B cell (primary cell): ENCODE measurements around the gene GTF2IRD1. TPM values are rescaled to one million over a fixed set of nuclear protein-coding genes. Genes with fewer than 3 reads are reported as not detected.

Experiments
- ATAC-seq: fragments of 200-7000 bp; cut with Tn5 transposase; one replicate; pipeline ENCODE4 v1.10.0; 2021; ENCODE audit warnings: low read depth, mild to moderate bottlenecking, moderate number of reproducible peaks, moderate library complexity
- CTCF ChIA-PET: fragments of 350-600 bp; sonication (Branson Sonifier 250); formaldehyde crosslinking; loops from one replicate; lab custom pipeline; 2021; ENCODE audit warnings: antibody characterized with exemption, inconsistent platforms; lab: Charles Lee
- POLR2A ChIA-PET: fragments of 350-600 bp; sonication (Branson Sonifier 250); formaldehyde crosslinking; loops from one replicate; lab custom pipeline; 2021; ENCODE audit warnings: antibody characterized with exemption; lab: Charles Lee
- DNase-seq: peaks from one replicate; pipeline ENCODE4 v3.0.0; 2013
- H2AFZ ChIP-seq: 2 replicates; pipeline ENCODE4 v1.6.1; 2012; ENCODE audit warnings: mild to moderate bottlenecking, low read depth, low read length; ENCODE audit not compliant: insufficient read depth, poor library complexity, severe bottlenecking
- H3K27ac ChIP-seq, 2 donors: 1 replicate in 1 of 2; 2 replicates in 1 of 2; pipeline ENCODE4 v1.5.1; 2012 to 2013; ENCODE audit warnings: low read length in 2 of 2, mild to moderate bottlenecking in 2 of 2, moderate library complexity in 1 of 2
- H3K27me3 ChIP-seq, 4 experiments: fragments of 200-600 bp in 1 of 4; sonication (generic) in 1 of 4; replicated peaks in 1 of 4; 1 replicate in 2 of 4; 2 replicates in 2 of 4; pipeline versions ENCODE4 v1.6.1 to v1.7.0; 2013 to 2016; ENCODE audit warnings: low read length in 3 of 4, mild to moderate bottlenecking in 2 of 4, mixed read lengths in 1 of 4, moderate library complexity in 1 of 4; ENCODE audit not compliant: insufficient read depth in 4 of 4, control insufficient read depth in 3 of 4; ENCODE audit errors: control extremely low read depth in 1 of 4
- H3K36me3 ChIP-seq, 2 experiments: replicated peaks in 1 of 2; 1 replicate in 1 of 2; 2 replicates in 1 of 2; pipeline versions ENCODE4 v1.6.1 to v1.7.1; 2013; ENCODE audit warnings: low read length in 1 of 2; ENCODE audit not compliant: insufficient read depth in 2 of 2, control insufficient read depth in 1 of 2; ENCODE audit errors: control extremely low read depth in 1 of 2, extremely low read depth in 1 of 2
- H3K4me1 ChIP-seq, 2 donors: fragments of 200-600 bp in 1 of 2; sonication (generic) in 1 of 2; 1 replicate in 1 of 2; 2 replicates in 1 of 2; pipeline versions ENCODE4 v1.5.1 to v1.6.1; 2013 to 2017; ENCODE audit warnings: low read length in 2 of 2; ENCODE audit not compliant: control insufficient read depth in 2 of 2, insufficient read depth in 2 of 2
- H3K4me2 ChIP-seq: replicated peaks from 2 replicates; pipeline ENCODE3; 2012; ENCODE audit warnings: mild to moderate bottlenecking, low read depth, low read length; ENCODE audit not compliant: poor library complexity, severe bottlenecking
- H3K4me3 ChIP-seq, 5 experiments: fragments of 200-600 bp in 1 of 5; sonication (generic) in 1 of 5; 1 replicate in 3 of 5; 2 replicates in 2 of 5; pipeline versions ENCODE4 v1.5.1 to v1.7.0; 2011 to 2016; ENCODE audit warnings: low read length in 4 of 5, mild to moderate bottlenecking in 4 of 5, low read depth in 2 of 5, control low read depth in 1 of 5, moderate library complexity in 1 of 5; ENCODE audit not compliant: insufficient read depth in 1 of 5; ENCODE audit errors: control extremely low read depth in 1 of 5, extremely low read depth in 1 of 5
- H3K79me2 ChIP-seq: fragments of 200-600 bp; sonication (generic); one replicate; pipeline ENCODE4 v1.6.0; 2016; ENCODE audit warnings: low read length; ENCODE audit not compliant: control insufficient read depth, insufficient read depth
- H3K9ac ChIP-seq: fragments of 200-600 bp; sonication (generic); 2 replicates; pipeline ENCODE4 v1.6.1; 2017; ENCODE audit warnings: mild to moderate bottlenecking, low read length, moderate library complexity
- H3K9me3 ChIP-seq, 3 donors: one replicate each; pipeline versions ENCODE4 v1.6.1 to v1.7.1; 2013; ENCODE audit warnings: low read length in 2 of 3; ENCODE audit not compliant: control insufficient read depth in 2 of 3, insufficient read depth in 1 of 3; ENCODE audit errors: control extremely low read depth in 1 of 3
- H4K20me1 ChIP-seq: 2 replicates; pipeline ENCODE4 v1.6.0; 2012; ENCODE audit warnings: mild to moderate bottlenecking, low read length; ENCODE audit not compliant: insufficient read depth, control insufficient read depth, poor library complexity, severe bottlenecking
- H3K27ac Mint-ChIP-seq: one replicate; pipeline ENCODE4 v1.8.0; 2021; ENCODE audit warnings: mixed read lengths
- H3K27me3 Mint-ChIP-seq: one replicate; pipeline ENCODE4 v1.8.0; 2021; ENCODE audit warnings: mixed read lengths
- H3K4me1 Mint-ChIP-seq: one replicate; pipeline ENCODE4 v1.8.0; 2021; ENCODE audit warnings: mixed read lengths
- H3K4me3 Mint-ChIP-seq: one replicate; pipeline ENCODE4 v1.8.0; 2021; ENCODE audit warnings: mixed read lengths
- H3K9me3 Mint-ChIP-seq: one replicate; pipeline ENCODE4 v1.8.0; 2022; ENCODE audit warnings: mixed read lengths; ENCODE audit not compliant: insufficient read depth
- CTCF ChIP-seq: fragments of 200-600 bp; IDR thresholded peaks from one replicate; pipeline ENCODE4 v1.8.0; 2022; ENCODE audit warnings: antibody characterized with exemption, mild to moderate bottlenecking
- EZH2 ChIP-seq: IDR thresholded peaks from 2 replicates; pipeline ENCODE4 v1.6.1; 2012; ENCODE audit warnings: borderline replicate concordance, low read depth, mild to moderate bottlenecking, moderate library complexity, low read length; ENCODE audit not compliant: insufficient read depth, poor library complexity, severe bottlenecking
- WGBS: methylation state at CpG from one replicate; pipeline ENCODE4 v1.1.5; 2013; ENCODE audit warnings: missing lambda C conversion rate; ENCODE audit not compliant: insufficient coverage; 5-methylcytosine and 5-hydroxymethylcytosine counted together
- intact Hi-C: fragments of 100-400 bp; cut with micrococcal nuclease; formaldehyde crosslinking; loops from one replicate; pipeline ENCODE4 v1.10.0; 2022
- polyA plus RNA-seq: library from polyadenylated mRNA; depleted of rRNA; stranded (reverse); fragments of >200 nt; gene quantifications from 2 replicates; pipeline ENCODE4 v1.2.3, GENCODE V29; 2012
- total RNA-seq, 2 donors: library from RNA; stranded (reverse); fragments of 120-200 nt in 1 of 2; gene quantifications; 1 replicate in 1 of 2; 2 replicates in 1 of 2; pipeline versions ENCODE4 v1.2.3 to v1.2.4, GENCODE V29; 2013 to 2022

GTF2IRD1 gene
- total and polyA plus RNA-seq, 2 donors (not counting 1 experiment from before 2014, with no cell fraction given) = 0.45 to 2.2 TPM

- ATAC-seq (no peak), DNase-seq (no peak)
- no peak overlapping the region for H3K9ac ChIP-seq
- H3K36me3 ChIP-seq = no peaks in the 10 kb centered on the region
- Mint-ChIP-seq H3K27me3 (no peaks in the 10 kb centered on the region), H3K4me3 (no peak overlapping the region), H3K27ac (no peak overlapping the region), H3K9me3 (no peaks in the 10 kb centered on the region), H3K4me1 (no peaks in the 10 kb centered on the region)
- no peaks in the 10 kb centered on the region for H3K4me1 ChIP-seq
- no peak for TF ChIP-seq EZH2
- TF ChIP-seq CTCF = no peak
- H3K27me3 ChIP-seq = no peaks in the 10 kb centered on the region
- WGBS = 87% methylated on average over 5 of the region's 8 CpGs
- H3K27ac ChIP-seq = no peak overlapping the region
- H3K79me2 ChIP-seq = no peaks in the 10 kb centered on the region
- no peak overlapping the region for H2AFZ ChIP-seq
- H4K20me1 ChIP-seq = no peaks in the 10 kb centered on the region
- H3K9me3 ChIP-seq = no peaks in the 10 kb centered on the region
- ChIA-PET POLR2A (no interaction called here), CTCF (no interaction called here)
- intact Hi-C loops = no loop called here
- no peak overlapping the region for H3K4me2 ChIP-seq
- H3K4me3 ChIP-seq = no peak overlapping the region
These were observed 178.8 kb downstream of the GTF2IRD1 start for GRCh38 chr7:74632505-74632904.

- Histone ChIP-seq H3K9me3 (no peaks in the 10 kb centered on the region), H3K27ac (no peak overlapping the region), H3K4me2 (no peak overlapping the region), H3K4me1 (no peaks in the 10 kb centered on the region), H3K4me3 (no peak overlapping the region), H3K36me3 (no peaks in the 10 kb centered on the region), H4K20me1 (no peaks in the 10 kb centered on the region), H3K79me2 (no peaks in the 10 kb centered on the region), H3K9ac (no peak overlapping the region), H3K27me3 (no peaks in the 10 kb centered on the region), H2AFZ (no peak overlapping the region)
- no peaks in the 10 kb centered on the region for H3K4me1 Mint-ChIP-seq
- POLR2A ChIA-PET = no interaction called here
- intact Hi-C loops = no loop called here
- H3K27me3 Mint-ChIP-seq = no peaks in the 10 kb centered on the region
- H3K27ac Mint-ChIP-seq = no peak overlapping the region
- CTCF ChIA-PET = no interaction called here
- no peaks in the 10 kb centered on the region for H3K9me3 Mint-ChIP-seq
- DNase-seq = no peak
- ATAC-seq = no peak
- H3K4me3 Mint-ChIP-seq = no peak overlapping the region
- 94% methylated on average over 8 of the region's 9 CpGs for WGBS
- no peak for TF ChIP-seq CTCF
- no peak for TF ChIP-seq EZH2
These were observed 179.8 kb downstream of the GTF2IRD1 start for GRCh38 chr7:74633451-74633921.
